Mesendoderm (in vitro differentiated cells): ENCODE results near the gene RAB5A.
"Not testable (repeated sequence)": the region's sequence is repeated elsewhere in the genome, so short reads cannot be mapped to it uniquely, and the experiment has no call there.

Experiments
- DNase-seq: peaks from one replicate; pipeline ENCODE4 v3.0.0; 2013
- H2AK5ac ChIP-seq: 2 replicates; pipeline ENCODE4 v1.6.1; 2013; ENCODE audit warnings: low read length, inconsistent platforms
- H2BK120ac ChIP-seq: 2 replicates; pipeline ENCODE4 v1.6.1; 2013; ENCODE audit warnings: low read depth, mild to moderate bottlenecking, low read length, moderate library complexity, mixed read lengths
- H2BK15ac ChIP-seq: replicated peaks from 2 replicates; pipeline ENCODE4 v1.6.1; 2013; ENCODE audit warnings: low read depth, mild to moderate bottlenecking, moderate library complexity
- H2BK5ac ChIP-seq: 2 replicates; pipeline ENCODE4 v1.6.1; 2013; ENCODE audit warnings: low read length, inconsistent platforms
- H3K18ac ChIP-seq: 2 replicates; pipeline ENCODE4 v1.6.1; 2013; ENCODE audit warnings: mild to moderate bottlenecking, low read length, mixed read lengths
- H3K23ac ChIP-seq: one replicate; pipeline ENCODE4 v1.6.1; 2013; ENCODE audit warnings: low read length
- H3K27ac ChIP-seq: 2 replicates; pipeline ENCODE4 v1.5.1; 2013; ENCODE audit warnings: low read depth, mild to moderate bottlenecking, inconsistent platforms, low read length, moderate library complexity
- H3K27me3 ChIP-seq: 2 replicates; pipeline ENCODE4 v1.6.1; 2013; ENCODE audit warnings: low read length, control low read depth, mild to moderate bottlenecking, inconsistent platforms; ENCODE audit not compliant: insufficient read depth, poor library complexity
- H3K36me3 ChIP-seq: 2 replicates; pipeline ENCODE4 v1.6.1; 2013; ENCODE audit warnings: low read length, inconsistent platforms; ENCODE audit not compliant: control insufficient read depth, insufficient read depth
- H3K4ac ChIP-seq: one replicate; pipeline ENCODE4 v1.6.1; 2013; ENCODE audit warnings: low read depth, mild to moderate bottlenecking, low read length, moderate library complexity
- H3K4me1 ChIP-seq: 2 replicates; pipeline ENCODE4 v1.6.1; 2013; ENCODE audit warnings: low read depth, low read length, inconsistent platforms; ENCODE audit not compliant: control insufficient read depth
- H3K4me2 ChIP-seq: 2 replicates; pipeline ENCODE4 v1.6.1; 2013; ENCODE audit warnings: low read length
- H3K4me3 ChIP-seq: 2 replicates; pipeline ENCODE4 v1.5.1; 2013; ENCODE audit warnings: mild to moderate bottlenecking, low read length
- H3K56ac ChIP-seq: one replicate; pipeline ENCODE4 v1.6.1; 2013; ENCODE audit warnings: low read length
- H3K79me1 ChIP-seq: 2 replicates; pipeline ENCODE4 v1.6.1; 2013; ENCODE audit warnings: low read length, inconsistent platforms
- H3K79me2 ChIP-seq: 2 replicates; pipeline ENCODE4 v1.6.1; 2013; ENCODE audit warnings: mild to moderate bottlenecking, low read length; ENCODE audit not compliant: control insufficient read depth, insufficient read depth
- H3K9ac ChIP-seq: 2 replicates; pipeline ENCODE4 v1.6.1; 2013; ENCODE audit warnings: low read length, inconsistent platforms
- H4K5ac ChIP-seq: one replicate; pipeline ENCODE4 v1.6.1; 2013; ENCODE audit warnings: low read length
- H4K8ac ChIP-seq: one replicate; pipeline ENCODE4 v1.6.1; 2013; ENCODE audit warnings: low read depth, mild to moderate bottlenecking, control low read depth, low read length, moderate library complexity
- WGBS: extraction: QIAGEN DNeasy Blood & Tissue Kit; methylation state at CpG from one replicate; pipeline ENCODE4 v1.1.7; 2013; ENCODE audit warnings: low lambda C conversion rate, missing lambda C conversion rate; ENCODE audit not compliant: insufficient coverage; ENCODE audit errors: extremely low coverage; 5-methylcytosine and 5-hydroxymethylcytosine counted together

Gene RAB5A

DNA sequence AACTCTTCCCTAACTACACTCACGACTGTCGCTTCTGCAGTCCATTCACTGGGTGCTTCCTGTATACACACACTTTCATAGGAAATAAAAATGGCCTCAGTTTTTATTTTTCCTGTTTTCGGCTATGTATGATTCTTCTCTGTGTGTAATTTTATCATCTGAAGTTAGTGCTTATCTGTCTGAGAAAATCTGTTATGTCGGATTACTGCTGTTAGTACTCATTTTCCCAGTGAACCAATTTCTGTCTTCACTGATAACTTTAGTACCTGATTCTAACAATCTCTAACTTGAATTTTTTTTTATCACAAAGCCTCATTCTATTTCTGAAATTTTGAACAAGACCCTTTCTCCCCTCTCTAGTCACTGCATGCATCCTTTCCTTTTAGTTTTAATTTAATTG, 20.9 kb downstream of the RAB5A start:
- DNase-seq, result no peak
- no peak overlapping the region for H4K8ac ChIP-seq
- H4K5ac ChIP-seq, result no peak overlapping the region
- H2AK5ac ChIP-seq, result no peak overlapping the region
- no peak overlapping the region for H3K4ac ChIP-seq
- no CpG with 5 or more reads among the region's 4 CpGs for WGBS
- no peak overlapping the region for H3K56ac ChIP-seq
- no peak overlapping the region for H3K9ac ChIP-seq
- no peak overlapping the region for H2BK120ac ChIP-seq
- H3K79me1 ChIP-seq, result peaks cover 6% of the 10 kb centered on the region
- no peak overlapping the region for H3K18ac ChIP-seq
- H3K4me2 ChIP-seq, result no peak overlapping the region
- no peaks in the 10 kb centered on the region for H3K4me1 ChIP-seq
- no peaks in the 10 kb centered on the region for H3K36me3 ChIP-seq
- H3K27me3 ChIP-seq, result no peaks in the 10 kb centered on the region
- no peak overlapping the region for H3K27ac ChIP-seq
- H2BK5ac ChIP-seq, result no peak overlapping the region
- no peak overlapping the region for H3K23ac ChIP-seq
- H3K79me2 ChIP-seq, result peaks cover 43% of the 10 kb centered on the region
- H3K4me3 ChIP-seq, result no peak overlapping the region
- no peak overlapping the region for H2BK15ac ChIP-seq

DNA sequence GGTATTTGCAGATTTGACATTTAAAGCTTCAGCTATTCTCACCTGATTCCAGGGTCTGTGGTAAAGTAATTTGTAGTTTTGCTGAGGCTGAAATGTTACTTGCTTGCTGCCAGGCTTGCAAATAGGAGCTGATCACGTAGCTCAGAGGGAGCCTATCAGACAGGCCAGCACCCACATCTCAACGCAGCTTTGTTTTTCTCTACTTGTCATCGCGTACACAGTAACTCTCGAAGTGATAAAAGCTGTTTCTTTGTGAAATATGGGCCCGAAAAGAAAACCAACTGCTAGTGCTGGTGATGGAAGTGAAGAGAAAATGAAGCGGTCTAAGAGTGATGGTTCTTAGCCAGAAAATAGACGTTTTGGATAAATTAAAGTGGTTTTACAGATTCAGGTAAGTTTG, 23.4 kb downstream of the RAB5A start:
- H3K23ac ChIP-seq, result no peak overlapping the region
- H2AK5ac ChIP-seq, result no peak overlapping the region
- no peak overlapping the region for H2BK5ac ChIP-seq
- H3K9ac ChIP-seq, result no peak overlapping the region
- H3K4ac ChIP-seq, result no peak overlapping the region
- H3K79me2 ChIP-seq, result peaks cover 30% of the 10 kb centered on the region
- H2BK15ac ChIP-seq, result no peak overlapping the region
- H3K18ac ChIP-seq, result no peak overlapping the region
- no peak for DNase-seq
- no peak overlapping the region for H3K4me2 ChIP-seq
- H3K27me3 ChIP-seq, result no peaks in the 10 kb centered on the region
- no peak overlapping the region for H3K4me3 ChIP-seq
- no peak overlapping the region for H2BK120ac ChIP-seq
- H3K79me1 ChIP-seq, result peaks cover 4% of the 10 kb centered on the region
- no peak overlapping the region for H4K5ac ChIP-seq
- no peaks in the 10 kb centered on the region for H3K36me3 ChIP-seq
- H3K4me1 ChIP-seq, result no peaks in the 10 kb centered on the region
- WGBS, result 100% methylated on average over 1 of the region's 8 CpGs
- H3K56ac ChIP-seq, result no peak overlapping the region
- H4K8ac ChIP-seq, result no peak overlapping the region
- no peak overlapping the region for H3K27ac ChIP-seq

DNA sequence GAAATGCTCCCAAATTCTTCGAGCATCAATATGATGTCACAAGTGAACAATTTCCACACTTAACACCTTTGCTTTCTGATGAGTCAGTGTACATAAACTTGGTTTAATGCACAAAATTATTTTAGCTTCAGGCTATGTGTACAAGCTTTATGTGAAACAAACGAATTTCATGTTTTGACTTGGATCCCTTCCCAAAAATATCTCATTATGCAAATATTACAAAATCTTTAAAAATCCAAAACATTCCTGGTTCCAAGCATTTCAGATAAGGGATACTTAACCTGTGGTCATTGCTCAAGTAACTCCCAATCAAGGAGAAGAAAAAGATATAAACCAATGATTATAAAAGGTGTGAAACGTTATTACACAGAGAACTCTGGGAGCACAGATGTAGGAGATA, 25.2 kb downstream of the RAB5A start:
- no peaks in the 10 kb centered on the region for H3K36me3 ChIP-seq
- 100% methylated on average over 1 of the region's 3 CpGs for WGBS
- H2BK5ac ChIP-seq, result no peak overlapping the region
- no peak overlapping the region for H3K18ac ChIP-seq
- H3K27me3 ChIP-seq, result no peaks in the 10 kb centered on the region
- H3K4ac ChIP-seq, result no peak overlapping the region
- no peak overlapping the region for H3K27ac ChIP-seq
- H3K4me3 ChIP-seq, result no peak overlapping the region
- no peaks in the 10 kb centered on the region for H3K4me1 ChIP-seq
- no peak overlapping the region for H3K4me2 ChIP-seq
- H3K23ac ChIP-seq, result no peak overlapping the region
- H2BK120ac ChIP-seq, result no peak overlapping the region
- no peak overlapping the region for H2AK5ac ChIP-seq
- DNase-seq, result peak; percentile 17
- H3K79me2 ChIP-seq, result peaks cover 17% of the 10 kb centered on the region
- H3K9ac ChIP-seq, result no peak overlapping the region
- H3K79me1 ChIP-seq, result peaks cover 4% of the 10 kb centered on the region
- no peak overlapping the region for H4K8ac ChIP-seq
- no peak overlapping the region for H4K5ac ChIP-seq
- no peak overlapping the region for H3K56ac ChIP-seq
- no peak overlapping the region for H2BK15ac ChIP-seq

DNA sequence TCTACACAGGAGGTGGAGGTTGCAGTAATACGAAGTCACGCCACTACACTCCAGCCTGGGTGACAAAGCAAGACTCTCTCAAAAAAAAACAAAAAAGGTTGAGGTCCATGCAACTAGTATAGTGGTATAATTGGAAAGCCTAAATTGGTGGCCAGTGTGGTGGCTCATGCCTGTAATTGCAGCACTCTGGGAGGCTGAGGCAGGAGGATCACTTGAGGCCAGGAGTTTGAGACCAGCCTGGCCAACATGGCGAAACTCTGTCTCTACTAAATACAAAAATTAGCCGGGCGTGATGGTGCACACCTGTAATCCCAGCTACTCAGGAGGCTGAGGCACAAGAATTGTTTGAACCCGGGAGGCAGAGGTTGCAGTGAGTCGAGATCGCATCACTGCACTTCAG, 42.0 kb downstream of the RAB5A start:
- H3K18ac ChIP-seq, H2AK5ac ChIP-seq, H3K9ac ChIP-seq, H3K36me3 ChIP-seq, H2BK15ac ChIP-seq, H3K79me2 ChIP-seq, H2BK5ac ChIP-seq, H3K79me1 ChIP-seq, H3K4ac ChIP-seq, H4K5ac ChIP-seq, H2BK120ac ChIP-seq, H3K23ac ChIP-seq, H3K27ac ChIP-seq, H3K4me2 ChIP-seq, H3K4me3 ChIP-seq, H3K4me1 ChIP-seq, H4K8ac ChIP-seq, H3K27me3 ChIP-seq, H3K56ac ChIP-seq, DNase-seq: not testable (repeated sequence)
- WGBS, result no CpG with 5 or more reads among the region's 8 CpGs

DNA sequence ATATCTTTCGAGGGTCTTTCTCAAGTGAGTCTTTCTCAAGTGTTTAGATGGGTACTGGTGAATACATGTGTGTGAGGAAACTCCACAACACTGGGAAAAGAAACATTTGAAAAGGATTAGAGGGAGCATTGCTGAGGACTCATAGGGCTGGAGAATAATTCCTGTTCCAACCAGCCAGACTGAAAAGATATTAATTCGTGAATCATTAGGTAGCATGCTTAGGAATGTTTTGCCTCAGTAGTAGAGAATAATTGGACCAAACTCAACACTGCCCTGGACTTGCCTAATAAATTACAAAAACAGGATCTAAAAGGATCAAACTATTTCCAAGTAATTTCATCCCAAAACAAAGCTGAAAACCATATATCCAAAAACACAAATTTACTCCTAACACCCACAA, 47.9 kb downstream of the RAB5A start:
- H3K4me1 ChIP-seq, result no peaks in the 10 kb centered on the region
- no CpG with 5 or more reads among the region's 2 CpGs for WGBS

DNA sequence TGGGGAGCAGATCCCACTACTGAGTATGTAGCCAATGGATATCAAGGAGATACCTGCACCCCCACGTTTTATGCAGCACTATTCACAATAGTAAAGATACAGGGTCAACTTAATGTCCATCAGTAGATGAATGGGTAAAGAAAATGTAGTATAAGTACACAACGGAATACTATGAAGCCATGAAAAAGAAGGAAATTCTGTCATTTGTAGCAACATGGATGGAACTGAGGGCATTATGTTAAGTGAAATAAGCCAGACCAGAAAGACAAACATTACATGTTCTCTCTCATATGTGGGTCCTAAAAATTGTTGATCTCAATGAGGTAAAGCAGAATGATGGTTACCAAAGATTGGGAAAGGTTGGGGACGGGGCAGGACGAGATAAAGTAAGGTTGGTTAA, 50.6 kb downstream of the RAB5A start:
- no peak overlapping the region for H3K4me3 ChIP-seq
- no CpG with 5 or more reads among the region's 4 CpGs for WGBS

More for the DNA sequence above, 47.9 kb downstream of the RAB5A start:
- Histone ChIP-seq H2BK5ac (no peak overlapping the region), H3K79me1 (no peaks in the 10 kb centered on the region), H3K18ac (no peak overlapping the region), H3K4me2 (no peak overlapping the region), H3K4me3 (no peak overlapping the region), H3K36me3 (no peaks in the 10 kb centered on the region), H3K27me3 (no peaks in the 10 kb centered on the region), H2BK15ac (no peak overlapping the region), H2BK120ac (no peak overlapping the region), H3K79me2 (no peaks in the 10 kb centered on the region), H2AK5ac (no peak overlapping the region), H4K5ac (no peak overlapping the region), H3K4ac (no peak overlapping the region), H3K9ac (no peak overlapping the region), H3K23ac (no peak overlapping the region), H3K27ac (no peak overlapping the region), H3K56ac (no peak overlapping the region), H4K8ac (no peak overlapping the region)
- DNase-seq, result no peak

More for the DNA sequence above, 50.6 kb downstream of the RAB5A start:
- no peaks in the 10 kb centered on the region for H3K79me1 ChIP-seq
- H2BK15ac ChIP-seq, result no peak overlapping the region
- H4K8ac ChIP-seq, result no peak overlapping the region
- H3K79me2 ChIP-seq, result no peaks in the 10 kb centered on the region
- no peak overlapping the region for H3K27ac ChIP-seq
- H2BK120ac ChIP-seq, result no peak overlapping the region
- no peaks in the 10 kb centered on the region for H3K4me1 ChIP-seq
- no peak overlapping the region for H3K4ac ChIP-seq
- DNase-seq, result no peak
- no peak overlapping the region for H3K4me2 ChIP-seq
- no peaks in the 10 kb centered on the region for H3K36me3 ChIP-seq
- no peak overlapping the region for H4K5ac ChIP-seq
- no peak overlapping the region for H3K23ac ChIP-seq
- H3K9ac ChIP-seq, result no peak overlapping the region
- no peaks in the 10 kb centered on the region for H3K27me3 ChIP-seq
- no peak overlapping the region for H3K18ac ChIP-seq
- H3K56ac ChIP-seq, result no peak overlapping the region
- H2AK5ac ChIP-seq, result no peak overlapping the region
- no peak overlapping the region for H2BK5ac ChIP-seq
